ENCODE data around the gene MRAP.

Gene MRAP

GRCh38 chr21:32320059-32320458 is 21.4 kb downstream of the MRAP start:
- TF ChIP-seq ZNF473 (tag by site-specific recombination; IDR thresholded peaks at IDR 0.05) (no peak), TCF7L2 (IDR thresholded peaks at IDR 0.05; ENCODE audit: borderline replicate concordance, low read depth, low read length) (no peak), ZNF600 (tag by site-specific recombination; IDR thresholded peaks at IDR 0.05) (no peak), ZNF580 (tag by site-specific recombination; IDR thresholded peaks at IDR 0.05) (no peak), ZIC2 (tag by site-specific recombination; IDR thresholded peaks at IDR 0.05) (no peak), ZNF221 (tag by site-specific recombination; IDR thresholded peaks at IDR 0.05; ENCODE audit: borderline replicate concordance) (no peak), ZBTB21 (tag by site-specific recombination; IDR thresholded peaks at IDR 0.05) (no peak), ZNF629 (tag by site-specific recombination; IDR thresholded peaks at IDR 0.05) (no peak), PRDM1 (tag by site-specific recombination; IDR thresholded peaks at IDR 0.05) (no peak), ZFP41 (tag by site-specific recombination; IDR thresholded peaks at IDR 0.05; ENCODE audit: borderline replicate concordance) (no peak), KLF1 (tag by site-specific recombination; IDR thresholded peaks at IDR 0.05) (no peak), OVOL3 (tag by site-specific recombination; IDR thresholded peaks at IDR 0.05) (no peak), PATZ1 (tag by site-specific recombination; IDR thresholded peaks at IDR 0.05) (no peak), GLIS1 (tag by site-specific recombination; IDR thresholded peaks at IDR 0.05) (no peak), ZNF510 (tag by site-specific recombination; IDR thresholded peaks at IDR 0.05; ENCODE audit: insufficient replicate concordance) (no peak), ZNF132 (tag by site-specific recombination; IDR thresholded peaks at IDR 0.05; ENCODE audit: borderline replicate concordance) (no peak), ZNF10 (tag by site-specific recombination; IDR thresholded peaks at IDR 0.05) (no peak), ZNF530 (tag by site-specific recombination; IDR thresholded peaks at IDR 0.05; ENCODE audit: low read depth) (no peak)
- TF ChIP-seq, protein P1, sequence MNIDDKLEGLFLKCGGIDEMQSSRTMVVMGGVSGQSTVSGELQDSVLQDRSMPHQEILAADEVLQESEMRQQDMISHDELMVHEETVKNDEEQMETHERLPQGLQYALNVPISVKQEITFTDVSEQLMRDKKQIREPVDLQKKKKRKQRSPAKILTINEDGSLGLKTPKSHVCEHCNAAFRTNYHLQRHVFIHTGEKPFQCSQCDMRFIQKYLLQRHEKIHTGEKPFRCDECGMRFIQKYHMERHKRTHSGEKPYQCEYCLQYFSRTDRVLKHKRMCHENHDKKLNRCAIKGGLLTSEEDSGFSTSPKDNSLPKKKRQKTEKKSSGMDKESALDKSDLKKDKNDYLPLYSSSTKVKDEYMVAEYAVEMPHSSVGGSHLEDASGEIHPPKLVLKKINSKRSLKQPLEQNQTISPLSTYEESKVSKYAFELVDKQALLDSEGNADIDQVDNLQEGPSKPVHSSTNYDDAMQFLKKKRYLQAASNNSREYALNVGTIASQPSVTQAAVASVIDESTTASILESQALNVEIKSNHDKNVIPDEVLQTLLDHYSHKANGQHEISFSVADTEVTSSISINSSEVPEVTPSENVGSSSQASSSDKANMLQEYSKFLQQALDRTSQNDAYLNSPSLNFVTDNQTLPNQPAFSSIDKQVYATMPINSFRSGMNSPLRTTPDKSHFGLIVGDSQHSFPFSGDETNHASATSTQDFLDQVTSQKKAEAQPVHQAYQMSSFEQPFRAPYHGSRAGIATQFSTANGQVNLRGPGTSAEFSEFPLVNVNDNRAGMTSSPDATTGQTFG (tag by site-specific recombination; IDR thresholded peaks at IDR 0.05; ENCODE audit: borderline replicate concordance) = no peak
- Histone ChIP-seq H3K36me3 (ENCODE audit: control insufficient read depth in 2 of 2, insufficient read depth in 1 of 2, low read length in 2 of 2) (peaks cover 19 to 98% of the 10 kb centered on the region in 2 experiments), H3K4me3 (ENCODE audit: low read depth, low read length) (no peak overlapping the region), H3K4me1 (ENCODE audit: control insufficient read depth, insufficient read depth, low read length) (no peaks in the 10 kb centered on the region), H3K27ac (ENCODE audit: extremely low read depth, low read depth, low read length) (no peak overlapping the region), H3K9me3 (ENCODE audit: control insufficient read depth, insufficient read depth, low read depth, low read length) (no peaks in the 10 kb centered on the region)
- CTCF ChIA-PET = no interaction called here
- POLR2A ChIA-PET = interaction anchor here (0.6 kb wide), 1 partner anchor 16 kb away, joined by 6 read pairs; no protein-coding TSS in a partner anchor

GRCh38 chr21:32320726-32321125 is 22.1 kb downstream of the MRAP start:
- TF ChIP-seq SCRT2 (tag by site-specific recombination; IDR thresholded peaks at IDR 0.05) (no peak), ZNF394 (tag by site-specific recombination; IDR thresholded peaks at IDR 0.05; ENCODE audit: borderline replicate concordance) (no peak), ZFHX2 (tag by site-specific recombination; conservative IDR thresholded peaks at IDR 0.05) (no peak), ZBTB17 (tag by site-specific recombination; IDR thresholded peaks at IDR 0.05) (no peak), KLF7 (tag by site-specific recombination; IDR thresholded peaks at IDR 0.05; ENCODE audit: borderline replicate concordance) (no peak), ZNF791 (tag by site-specific recombination; IDR thresholded peaks at IDR 0.05) (no peak)
- TF ChIP-seq, protein P2, sequence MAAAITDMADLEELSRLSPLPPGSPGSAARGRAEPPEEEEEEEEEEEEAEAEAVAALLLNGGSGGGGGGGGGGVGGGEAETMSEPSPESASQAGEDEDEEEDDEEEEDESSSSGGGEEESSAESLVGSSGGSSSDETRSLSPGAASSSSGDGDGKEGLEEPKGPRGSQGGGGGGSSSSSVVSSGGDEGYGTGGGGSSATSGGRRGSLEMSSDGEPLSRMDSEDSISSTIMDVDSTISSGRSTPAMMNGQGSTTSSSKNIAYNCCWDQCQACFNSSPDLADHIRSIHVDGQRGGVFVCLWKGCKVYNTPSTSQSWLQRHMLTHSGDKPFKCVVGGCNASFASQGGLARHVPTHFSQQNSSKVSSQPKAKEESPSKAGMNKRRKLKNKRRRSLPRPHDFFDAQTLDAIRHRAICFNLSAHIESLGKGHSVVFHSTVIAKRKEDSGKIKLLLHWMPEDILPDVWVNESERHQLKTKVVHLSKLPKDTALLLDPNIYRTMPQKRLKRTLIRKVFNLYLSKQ (tag by site-specific recombination; IDR thresholded peaks at IDR 0.05; ENCODE audit: borderline replicate concordance) = no peak
- TF ChIP-seq, protein P3, sequence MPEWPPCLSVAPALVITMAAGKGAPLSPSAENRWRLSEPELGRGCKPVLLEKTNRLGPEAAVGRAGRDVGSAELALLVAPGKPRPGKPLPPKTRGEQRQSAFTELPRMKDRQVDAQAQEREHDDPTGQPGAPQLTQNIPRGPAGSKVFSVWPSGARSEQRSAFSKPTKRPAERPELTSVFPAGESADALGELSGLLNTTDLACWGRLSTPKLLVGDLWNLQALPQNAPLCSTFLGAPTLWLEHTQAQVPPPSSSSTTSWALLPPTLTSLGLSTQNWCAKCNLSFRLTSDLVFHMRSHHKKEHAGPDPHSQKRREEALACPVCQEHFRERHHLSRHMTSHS (tag by site-specific recombination; IDR thresholded peaks at IDR 0.05) = no peak
- no peak overlapping the region for H3K4me3 ChIP-seq (ENCODE audit: low read depth, low read length)
- no peak overlapping the region for H3K27ac ChIP-seq (ENCODE audit: extremely low read depth, low read depth, low read length)
- H3K9me3 ChIP-seq (ENCODE audit: control insufficient read depth, insufficient read depth, low read depth, low read length) = no peaks in the 10 kb centered on the region
- H3K4me1 ChIP-seq (ENCODE audit: control insufficient read depth, insufficient read depth, low read length) = no peaks in the 10 kb centered on the region
- POLR2A ChIA-PET = interaction anchor here (0.6 kb wide), 1 partner anchor 15 kb away, joined by 6 read pairs; no protein-coding TSS in a partner anchor
- CTCF ChIA-PET = no interaction called here
- H3K36me3 ChIP-seq (ENCODE audit: control insufficient read depth in 2 of 2, insufficient read depth in 1 of 2, low read length in 2 of 2) = peaks cover 19 to 99% of the 10 kb centered on the region in 2 experiments

All from HEK293 (cell line).